ENCODE results near the gene RGL2. TPM values are rescaled to one million over a fixed set of nuclear protein-coding genes. Genes with fewer than 3 reads are reported as not detected.
A peak's percentile ranks its signal among the peaks of the same experiment; 100 is the strongest.
"Not testable (repeated sequence)": the region's sequence is repeated elsewhere in the genome, so short reads cannot be mapped to it uniquely, and the experiment has no call there.

The RGL2 gene
- total RNA-seq, 1 donor from 2014 or later, result 59.4 TPM

DNA sequence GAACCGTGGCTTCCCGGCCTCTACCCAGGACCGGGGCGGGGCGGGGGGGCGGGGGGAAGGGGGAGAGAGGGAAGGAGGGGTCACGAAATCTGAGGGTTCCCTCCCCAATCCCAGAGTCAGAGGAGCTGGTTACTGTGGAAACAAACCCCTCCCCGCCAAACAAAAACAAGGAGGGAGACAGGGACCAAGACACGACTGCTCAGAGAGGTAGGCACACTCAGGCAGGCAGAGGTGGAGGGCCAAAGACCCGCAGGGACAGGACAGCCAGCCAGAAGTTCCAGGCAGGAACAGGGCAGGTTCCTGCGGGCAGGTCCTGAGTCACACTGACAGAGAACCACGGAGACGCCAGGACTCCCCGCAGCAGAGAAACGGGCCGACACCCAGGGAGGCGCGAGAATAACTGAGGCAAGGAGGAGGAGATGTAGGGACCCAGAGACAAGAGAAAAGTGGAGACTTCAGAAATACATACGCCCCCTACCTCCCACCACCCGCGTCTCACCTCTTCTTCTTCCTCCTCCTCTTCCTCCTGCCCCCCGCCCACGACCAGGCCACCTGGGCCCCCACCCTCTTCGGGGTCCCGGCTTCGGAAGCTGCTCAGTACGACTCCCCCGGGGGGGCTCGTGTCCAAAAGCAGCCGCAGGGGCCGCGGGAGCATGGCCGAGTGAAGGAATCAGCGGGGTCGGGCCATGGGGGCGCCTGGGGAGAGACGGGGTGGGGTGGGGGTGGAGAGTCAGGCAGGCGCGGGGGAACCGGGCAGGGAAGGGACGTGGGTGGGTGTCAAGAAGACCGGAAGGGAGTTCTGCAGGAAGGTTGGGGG is 578 bp downstream of the RGL2 start:
- intact Hi-C loops (cut with micrococcal nuclease), result no loop called here
- DNase-seq, result no peak
- peak; percentile 46 for ATAC-seq

- DNase-seq, result no peak
- intact Hi-C loops (cut with micrococcal nuclease), result no loop called here
- ATAC-seq, result no peak
These were observed 1.3 kb downstream of the RGL2 start for GRCh38 chr6:33297406-33297955.

- no peak for DNase-seq
These were observed 1.8 kb downstream of the RGL2 start for GRCh38 chr6:33296797-33297405.

DNA sequence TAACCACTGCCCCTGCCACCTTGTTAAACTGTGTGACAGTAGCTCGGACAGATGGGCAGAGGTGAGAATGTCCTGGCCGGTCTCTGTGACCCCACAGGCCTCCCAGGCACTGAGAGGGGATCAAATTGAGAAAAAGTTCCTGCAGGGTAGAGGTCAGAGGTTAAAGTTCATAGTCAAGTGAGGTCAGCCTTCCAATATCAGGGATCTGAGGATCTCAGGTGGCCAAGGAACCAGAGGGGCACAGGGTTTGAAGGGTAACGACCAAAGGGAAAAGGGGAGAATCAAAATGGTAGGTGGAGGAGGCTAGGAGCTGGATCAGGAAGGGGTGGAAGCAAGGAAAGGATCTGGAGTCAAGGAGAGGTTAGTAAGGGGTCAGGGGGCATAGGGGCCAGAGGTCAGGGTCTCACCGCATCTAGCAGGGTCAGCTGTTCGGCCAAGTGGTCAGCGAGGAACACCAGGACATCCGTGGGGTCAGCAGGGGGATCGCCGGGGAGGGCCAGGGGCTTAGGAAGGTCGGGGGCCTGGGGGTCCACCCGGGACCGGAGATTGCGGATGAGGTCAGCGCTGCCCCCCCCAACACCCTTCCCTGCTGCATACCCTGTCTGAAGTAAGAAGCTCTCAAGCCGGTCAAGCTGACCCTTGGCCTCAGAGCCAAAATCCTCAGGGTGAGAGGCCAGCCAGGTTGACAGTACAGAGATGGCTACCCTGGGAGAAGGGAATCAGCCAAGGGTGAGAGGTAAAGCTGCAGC is 2.9 kb downstream of the RGL2 start:
- DNase-seq (no peak), ATAC-seq (no peak)
- intact Hi-C loops (cut with micrococcal nuclease), result no loop called here

More at GRCh38 chr6:33296797-33297405, 1.8 kb downstream of the RGL2 start:
- ATAC-seq, result no peak
- intact Hi-C loops (cut with micrococcal nuclease), result no loop called here

GRCh38 chr6:33294086-33294823 is 4.5 kb downstream of the RGL2 start:
- intact Hi-C loops (cut with micrococcal nuclease), result no loop called here
- no peak for ATAC-seq
- no peak for DNase-seq

- no peak for ATAC-seq
- intact Hi-C loops (cut with micrococcal nuclease), result no loop called here
- DNase-seq, result no peak
These were observed 5.6 kb downstream of the RGL2 start for GRCh38 chr6:33292996-33293682.

DNA sequence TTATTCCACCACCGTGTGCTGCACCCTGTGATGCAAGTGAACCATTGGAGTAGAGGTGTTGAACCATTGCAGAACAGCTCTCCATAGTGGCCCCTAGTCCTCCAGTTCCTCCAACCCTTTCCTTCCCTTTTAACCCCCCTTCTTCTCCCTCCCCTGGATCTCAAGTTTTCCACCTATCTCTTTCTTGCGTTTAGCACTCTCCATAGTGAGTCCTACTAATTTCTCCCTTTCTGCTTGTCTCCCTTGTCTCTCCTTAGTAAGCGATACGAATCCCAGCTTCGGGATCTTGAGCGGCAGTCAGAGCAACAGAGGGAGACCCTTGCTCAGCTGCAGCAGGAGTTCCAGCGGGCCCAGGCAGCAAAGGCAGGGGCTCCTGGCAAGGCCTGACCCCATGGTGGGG is 8.3 kb downstream of the RGL2 start:
- intact Hi-C loops (cut with micrococcal nuclease), result no loop called here
- ATAC-seq (no peak), DNase-seq (no peak)

DNA sequence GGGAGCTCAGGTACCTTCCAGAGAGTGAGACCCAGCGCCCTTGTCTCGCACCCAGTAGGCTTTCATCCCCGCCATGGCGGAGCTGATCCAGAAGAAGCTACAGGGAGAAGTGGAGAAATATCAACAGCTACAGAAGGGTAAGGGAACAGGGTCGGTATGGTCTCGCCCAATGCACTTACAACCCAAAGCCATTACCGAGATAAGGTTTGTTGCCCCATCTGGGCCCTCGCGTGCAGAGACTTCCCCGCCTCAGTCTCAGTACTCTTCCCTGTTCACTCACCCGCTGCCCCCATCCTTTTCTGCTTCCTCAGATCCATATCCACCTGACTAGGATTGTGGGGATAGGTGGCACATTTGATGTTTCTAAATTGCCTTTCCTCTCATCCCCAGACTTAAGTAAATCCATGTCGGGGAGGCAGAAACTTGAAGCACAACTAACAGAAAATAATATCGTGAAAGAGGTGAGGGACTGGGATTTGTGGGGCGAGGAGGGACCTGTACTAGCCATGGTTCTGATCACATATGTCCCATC is 8.9 kb downstream of the RGL2 start:
- ATAC-seq, result no peak
- intact Hi-C loops (cut with micrococcal nuclease), result no loop called here
- DNase-seq, result no peak

- intact Hi-C loops (cut with micrococcal nuclease), result no loop called here
- DNase-seq, result peak; percentile 75
- peak; percentile 95 for ATAC-seq
These were observed 9.6 kb downstream of the RGL2 start, which contains the start of the genes PFDN6 and WDR46 for GRCh38 chr6:33288921-33289783. TSS of gene PFDN6 (plus strand) at chr6:33289601. CDS start at chr6:33289857, 256 bp downstream. TSS of gene WDR46 (minus strand) at chr6:33289239. CDS start at chr6:33289170, 69 bp downstream.

DNA sequence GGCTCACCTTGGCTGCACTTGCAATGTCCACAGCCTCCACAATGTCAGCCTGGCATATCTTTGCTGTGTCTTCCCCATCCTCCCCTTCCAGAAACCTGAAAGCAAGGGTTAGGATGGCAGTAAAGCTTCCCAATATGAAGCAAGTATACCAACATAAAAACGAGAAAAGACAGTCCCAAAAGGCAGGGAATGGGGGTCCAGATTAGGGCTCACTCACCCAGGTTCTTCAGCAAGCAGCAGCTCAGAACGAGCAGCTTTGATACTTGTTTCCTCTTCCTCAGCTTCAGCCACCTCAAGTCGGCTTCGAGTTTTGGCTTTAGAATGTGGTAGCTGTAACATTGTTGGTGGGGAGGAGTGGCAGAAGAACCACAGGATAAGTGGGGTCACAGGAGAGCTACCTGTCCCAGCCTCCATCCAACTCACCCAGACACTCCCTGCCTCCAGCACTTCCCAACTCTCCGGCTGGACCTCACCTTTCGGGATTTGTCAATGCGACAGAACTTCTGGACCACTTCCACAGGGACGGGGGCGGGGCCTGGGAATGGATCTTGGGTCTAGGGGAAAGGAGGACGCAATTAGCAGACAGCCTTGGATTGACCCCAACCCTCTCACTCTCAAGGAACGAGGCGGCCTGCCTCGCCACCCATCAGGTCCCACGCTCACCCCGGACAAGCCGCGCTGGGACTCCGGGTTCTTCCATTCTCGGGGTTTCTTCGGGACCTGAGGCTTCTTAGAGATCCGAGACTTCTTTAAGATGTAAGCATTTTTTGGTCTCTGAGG is 10.4 kb downstream of the RGL2 start:
- no peak for DNase-seq
- no peak for ATAC-seq
- intact Hi-C loops (cut with micrococcal nuclease), result no loop called here

DNA sequence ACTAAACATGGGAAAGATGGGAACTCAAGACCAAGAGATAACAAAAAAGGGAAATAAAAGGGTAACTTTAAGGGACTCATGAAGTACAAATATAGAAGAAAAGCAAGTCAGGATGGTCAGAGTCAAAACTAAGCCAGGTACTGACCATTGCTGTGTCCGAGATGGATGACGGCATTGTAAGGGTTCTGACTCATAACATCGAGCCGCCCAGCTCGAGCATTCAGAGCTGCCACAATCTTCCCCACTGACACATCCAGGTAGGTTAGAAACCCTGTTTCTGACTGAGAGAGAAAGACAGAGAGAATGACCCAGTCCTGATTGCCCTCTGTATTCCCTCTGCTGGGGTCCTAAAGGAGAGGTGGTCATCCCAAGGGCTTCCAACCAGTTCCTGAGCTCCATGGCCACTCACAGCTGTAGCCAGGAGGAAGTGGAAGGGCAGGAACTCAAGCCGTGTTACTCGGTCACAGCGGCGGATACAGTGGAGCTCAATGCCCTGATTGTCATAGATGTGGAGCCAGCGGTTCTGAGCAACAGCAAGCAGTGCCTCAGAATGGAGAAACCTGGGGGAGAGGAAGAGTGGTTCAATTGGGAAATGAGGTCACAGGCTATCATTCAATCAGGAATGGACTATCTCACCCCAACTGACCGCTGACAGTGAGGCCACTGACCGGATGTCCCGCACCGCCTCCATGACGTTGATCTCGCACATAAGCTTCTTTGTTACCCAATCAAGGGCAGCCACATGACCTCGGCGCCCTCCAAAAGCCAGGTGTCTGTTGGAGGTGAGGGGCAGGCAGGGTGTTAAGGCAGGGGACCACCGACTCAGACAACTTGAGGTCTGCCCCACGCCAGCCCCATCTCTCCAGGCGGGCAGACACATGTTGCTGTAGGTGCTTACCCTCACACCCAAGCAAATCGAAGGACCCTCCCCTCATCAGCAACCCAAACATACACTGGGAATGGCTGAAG is 11.5 kb downstream of the RGL2 start:
- intact Hi-C loops (cut with micrococcal nuclease), result no loop called here
- ATAC-seq, result no peak
- DNase-seq, result no peak

GRCh38 chr6:33285214-33285613 is 13.5 kb downstream of the RGL2 start:
- ATAC-seq; DNase-seq; intact Hi-C loops (cut with micrococcal nuclease): not testable (repeated sequence)

DNA sequence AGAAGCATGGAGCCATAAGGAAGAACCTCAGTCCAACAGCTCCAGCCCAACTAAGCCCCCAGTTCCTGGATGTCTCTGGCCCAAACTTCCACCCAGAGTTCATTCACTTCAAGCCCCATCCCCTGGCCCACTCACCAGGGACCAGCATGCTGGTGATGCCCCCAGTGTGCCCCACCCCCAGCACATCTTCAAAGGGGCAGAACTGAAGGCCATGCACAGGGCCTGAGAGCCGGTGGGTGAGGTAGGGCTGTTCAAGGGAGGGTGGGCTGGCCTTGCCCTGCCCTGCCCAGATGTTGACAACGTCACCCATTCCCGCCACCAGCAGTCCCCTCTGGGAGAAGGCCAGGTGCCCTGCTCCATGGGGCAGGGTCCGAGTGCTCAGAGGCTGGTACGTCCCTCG is 18.2 kb downstream of the RGL2 start:
- no peak for ATAC-seq
- no peak for DNase-seq
- intact Hi-C loops (cut with micrococcal nuclease), result no loop called here

GRCh38 chr6:33279971-33280511 is 18.7 kb downstream of the RGL2 start:
- ATAC-seq (no peak), DNase-seq (no peak)
- intact Hi-C loops (cut with micrococcal nuclease), result no loop called here

GRCh38 chr6:33279257-33279695 is 19.5 kb downstream of the RGL2 start:
- ATAC-seq (no peak), DNase-seq (no peak)
- intact Hi-C loops (cut with micrococcal nuclease), result no loop called here

All from left ventricle myocardium superior (tissue), 1 donor.